DMS153 treated with DMSO at 0.1 percent for 48 hours (cell line): Measurements from ENCODE around the gene EPHB1.
A peak's percentile ranks its signal among the peaks of the same experiment; 100 is the strongest.

ENCODE experiments used
- DNase-seq: peaks from one replicate; lab custom pipeline; 2025; ENCODE audit not compliant: unreplicated experiment; lab: John Stamatoyannopoulos, UW

The EPHB1 gene

GRCh38 chr3:134877788-134878187 is 82.7 kb downstream of the EPHB1 start:
- no peak for DNase-seq

GRCh38 chr3:134879990-134880389 is 84.9 kb downstream of the EPHB1 start:
- DNase-seq: no peak

GRCh38 chr3:134880431-134880830 is 85.4 kb downstream of the EPHB1 start:
- no peak for DNase-seq

GRCh38 chr3:134881305-134881704 is 86.2 kb downstream of the EPHB1 start:
- DNase-seq: no peak

- DNase-seq: no peak
These were observed 88.8 kb downstream of the EPHB1 start for GRCh38 chr3:134883697-134884385.

GRCh38 chr3:134885877-134886621 is 91.0 kb downstream of the EPHB1 start:
- no peak for DNase-seq

GRCh38 chr3:134886991-134887390 is 91.9 kb downstream of the EPHB1 start:
- no peak for DNase-seq

- no peak for DNase-seq
These were observed 92.5 kb downstream of the EPHB1 start for GRCh38 chr3:134887536-134887935.

- no peak for DNase-seq
These were observed 97.3 kb downstream of the EPHB1 start for GRCh38 chr3:134892326-134892725.

- DNase-seq: no peak
These were observed 97.7 kb downstream of the EPHB1 start for GRCh38 chr3:134892761-134893160.

GRCh38 chr3:134894533-134894932 is 99.5 kb downstream of the EPHB1 start:
- no peak for DNase-seq

GRCh38 chr3:134895181-134895580 is 100.1 kb downstream of the EPHB1 start:
- DNase-seq: no peak

GRCh38 chr3:134896141-134896540 is 101.1 kb downstream of the EPHB1 start:
- no peak for DNase-seq

- no peak for DNase-seq
These were observed 101.6 kb downstream of the EPHB1 start for GRCh38 chr3:134896696-134897095.

- no peak for DNase-seq
These were observed 102.5 kb downstream of the EPHB1 start for GRCh38 chr3:134897391-134898141.

- peak; percentile 29 for DNase-seq
These were observed 103.2 kb downstream of the EPHB1 start for GRCh38 chr3:134898181-134898754.

GRCh38 chr3:134899786-134900185 is 104.7 kb downstream of the EPHB1 start:
- DNase-seq: no peak

GRCh38 chr3:134900482-134900881 is 105.4 kb downstream of the EPHB1 start:
- no peak for DNase-seq

- DNase-seq: no peak
These were observed 106.4 kb downstream of the EPHB1 start for GRCh38 chr3:134901461-134901860.

- DNase-seq: no peak
These were observed 108.8 kb downstream of the EPHB1 start for GRCh38 chr3:134903837-134904236.

- DNase-seq: no peak
These were observed 109.2 kb downstream of the EPHB1 start for GRCh38 chr3:134904241-134904771.
